Renal cortex interstitium (tissue), 11 donors: Measurements from ENCODE around the gene ULK4. TPM values are rescaled to one million over a fixed set of nuclear protein-coding genes. Genes with fewer than 3 reads are reported as not detected.

Source experiments
- DNase-seq, 11 donors: peaks; one replicate each; pipeline ENCODE4 v3.0.0-alpha.2; 2013; ENCODE audit warnings: low read depth in 9 of 11, low spot score in 4 of 11; ENCODE audit errors: extremely low read depth in 1 of 11
- polyA plus RNA-seq, 3 donors: library from polyadenylated mRNA; unstranded; fragments of 120-200 nt; gene quantifications; one replicate each; pipeline ENCODE4 v1.2.1, GENCODE V29; 2013; ENCODE audit not compliant: insufficient read length in 3 of 3

ULK4 gene
- polyA plus RNA-seq, 3 donors: 4.1 to 6.1 (median 5.5) TPM

DNA sequence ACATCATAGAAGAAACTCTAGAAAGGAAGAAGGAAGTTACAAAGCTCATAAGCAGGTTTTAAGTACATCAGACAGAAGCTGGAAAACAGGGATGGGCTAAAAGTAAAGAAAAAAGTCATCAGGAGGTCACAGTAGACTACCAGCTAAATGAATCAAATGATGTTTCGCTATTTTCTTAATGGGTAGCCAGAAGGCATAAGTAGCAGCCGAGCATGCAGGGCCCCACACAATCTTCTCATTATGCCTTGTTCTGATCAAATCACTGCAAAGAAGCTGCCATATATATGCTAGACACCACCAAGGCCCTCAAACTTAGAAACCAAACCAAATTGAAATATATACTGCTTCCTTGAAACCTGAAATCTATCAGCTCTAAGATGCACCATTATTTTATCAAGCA, 349.1 kb downstream of the ULK4 start:
- DNase-seq: no peak

DNA sequence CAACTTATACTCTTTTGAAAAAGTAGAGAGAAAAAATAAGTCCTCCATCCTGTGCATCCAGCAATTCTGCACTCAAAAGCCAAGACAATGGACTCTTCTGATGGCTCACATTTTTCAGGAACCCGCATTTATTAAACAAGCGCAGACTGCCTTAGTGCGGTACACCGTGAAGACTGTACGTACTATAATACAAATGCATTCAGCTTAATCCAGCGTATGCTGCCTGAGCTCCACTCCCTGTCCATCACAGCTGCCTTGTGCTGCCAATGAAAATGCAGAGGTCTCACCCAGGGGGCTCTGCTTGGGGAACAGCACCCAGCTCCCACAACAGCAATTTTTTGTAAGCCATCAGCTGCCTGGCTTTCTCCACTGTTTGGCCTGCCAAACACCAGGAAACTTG, 350.9 kb downstream of the ULK4 start:
- DNase-seq: no peak

DNA sequence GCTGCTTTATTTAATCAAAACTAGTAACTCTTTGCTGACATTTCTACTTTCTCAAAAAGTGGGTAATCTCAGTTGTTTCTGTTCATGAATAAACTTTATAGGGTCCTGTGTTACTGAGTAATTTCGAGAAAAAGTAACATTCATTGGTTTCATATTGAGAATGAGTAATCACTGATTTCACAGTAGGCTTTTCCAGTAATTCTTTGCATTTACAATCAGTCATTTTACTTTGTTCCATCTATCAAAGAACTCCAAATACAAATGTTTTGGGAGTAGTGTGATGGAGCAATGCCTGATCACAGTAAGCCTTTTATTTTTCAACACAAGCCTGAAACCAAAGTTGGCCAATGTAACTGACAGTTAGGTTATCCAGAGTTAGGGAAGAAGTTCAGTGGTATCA, 353.6 kb downstream of the ULK4 start:
- no peak for DNase-seq

DNA sequence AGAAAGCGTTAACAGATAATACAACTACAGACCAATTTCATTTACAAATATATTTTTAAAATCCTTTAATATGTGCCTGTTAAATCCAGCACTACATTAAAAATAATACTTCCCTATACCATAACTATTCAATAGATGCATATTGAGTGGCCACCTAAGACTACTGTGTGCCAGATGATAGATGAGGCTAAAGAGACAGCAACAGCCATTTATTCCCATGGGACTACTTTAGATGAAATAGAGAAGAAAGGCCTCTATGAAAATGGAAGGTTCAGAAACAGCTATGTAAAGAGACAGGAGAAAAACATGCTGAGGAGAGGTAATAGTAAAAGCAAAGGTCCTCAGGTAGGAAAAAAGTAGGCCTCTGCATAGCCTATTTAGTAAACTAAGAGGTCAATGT, 358.1 kb downstream of the ULK4 start:
- no peak for DNase-seq

DNA sequence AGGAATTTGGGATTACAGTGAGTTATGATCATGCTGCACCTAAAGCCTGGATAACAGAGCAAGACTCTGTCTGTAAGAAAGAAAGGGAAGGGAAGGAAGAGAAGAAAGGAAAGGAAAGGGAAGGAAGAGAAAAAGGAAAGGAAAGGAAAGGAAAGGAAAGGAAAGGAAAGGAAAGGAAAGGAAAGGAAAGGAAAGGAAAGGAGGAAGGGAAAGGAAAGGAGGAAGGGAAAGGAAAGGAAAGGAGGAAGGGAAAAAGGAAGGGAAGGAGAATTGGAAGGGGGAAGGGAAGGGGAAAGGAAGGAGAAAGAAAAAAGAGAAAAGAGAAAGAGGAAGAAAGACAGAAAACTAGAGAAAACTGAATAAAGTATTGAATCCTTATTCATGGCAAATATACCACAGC, 359.8 kb downstream of the ULK4 start:
- no peak for DNase-seq

DNA sequence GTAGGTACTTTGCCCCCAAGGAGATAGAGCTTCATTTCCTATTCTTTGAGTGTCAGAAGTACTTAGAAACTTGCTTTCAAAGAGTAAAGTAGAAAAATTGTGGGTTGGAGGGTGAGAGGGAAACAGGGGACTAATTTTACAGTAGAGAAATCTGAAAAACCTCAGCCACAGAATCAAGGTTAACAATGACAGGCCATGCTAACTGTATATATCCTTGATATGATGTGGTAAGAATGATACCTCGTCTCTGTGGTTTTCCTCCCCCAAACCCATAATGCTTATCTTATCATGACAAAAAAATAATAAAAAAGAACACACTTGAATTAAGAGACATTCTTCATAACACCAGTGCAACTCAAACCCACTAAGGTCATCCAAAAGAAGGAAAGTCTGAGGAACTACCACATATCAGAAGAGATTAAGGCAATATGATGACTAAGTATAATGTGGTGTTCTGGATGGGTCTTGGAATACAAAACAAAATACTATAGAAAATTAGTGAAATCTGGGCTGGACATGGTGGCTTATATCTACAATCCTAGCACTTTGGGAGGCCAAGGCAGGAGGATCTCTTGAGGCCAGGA, 360.4 kb downstream of the ULK4 start:
- DNase-seq: no peak

DNA sequence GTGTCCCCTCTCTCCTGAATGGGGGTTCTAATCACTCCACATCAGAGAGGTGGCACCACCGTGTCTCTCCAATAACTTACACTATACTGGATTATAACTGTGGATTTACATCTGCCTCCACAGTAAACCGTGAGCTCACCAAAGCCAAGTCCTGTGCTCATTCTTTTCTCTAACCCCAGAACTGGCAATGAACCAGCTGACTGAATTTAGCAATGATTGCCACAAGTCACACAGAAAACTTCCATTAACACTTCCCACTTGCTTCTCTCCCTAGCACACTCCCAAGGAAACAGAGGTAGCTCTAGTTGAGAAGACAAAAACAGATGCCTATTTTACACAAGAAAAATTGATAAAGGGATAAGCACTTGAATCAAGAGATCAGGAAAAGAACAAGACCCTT, 361.3 kb downstream of the ULK4 start:
- no peak for DNase-seq

DNA sequence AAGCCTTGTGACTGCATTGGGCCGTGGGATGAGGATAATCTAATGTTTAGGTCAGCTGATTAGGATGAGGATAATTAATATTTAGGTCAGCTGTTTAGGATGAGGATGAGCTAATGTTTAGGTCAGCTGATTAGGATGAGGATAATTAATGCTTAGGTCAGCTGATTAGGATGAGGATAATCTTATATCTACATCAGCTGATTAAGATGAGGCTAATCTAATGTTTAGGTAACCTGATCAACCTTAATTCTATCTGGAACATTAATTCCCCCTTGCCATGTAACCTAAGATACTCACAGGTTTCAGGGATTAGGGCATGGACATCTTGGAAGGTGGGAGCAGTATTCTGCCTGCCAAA, 362.8 kb downstream of the ULK4 start:
- no peak for DNase-seq

DNA sequence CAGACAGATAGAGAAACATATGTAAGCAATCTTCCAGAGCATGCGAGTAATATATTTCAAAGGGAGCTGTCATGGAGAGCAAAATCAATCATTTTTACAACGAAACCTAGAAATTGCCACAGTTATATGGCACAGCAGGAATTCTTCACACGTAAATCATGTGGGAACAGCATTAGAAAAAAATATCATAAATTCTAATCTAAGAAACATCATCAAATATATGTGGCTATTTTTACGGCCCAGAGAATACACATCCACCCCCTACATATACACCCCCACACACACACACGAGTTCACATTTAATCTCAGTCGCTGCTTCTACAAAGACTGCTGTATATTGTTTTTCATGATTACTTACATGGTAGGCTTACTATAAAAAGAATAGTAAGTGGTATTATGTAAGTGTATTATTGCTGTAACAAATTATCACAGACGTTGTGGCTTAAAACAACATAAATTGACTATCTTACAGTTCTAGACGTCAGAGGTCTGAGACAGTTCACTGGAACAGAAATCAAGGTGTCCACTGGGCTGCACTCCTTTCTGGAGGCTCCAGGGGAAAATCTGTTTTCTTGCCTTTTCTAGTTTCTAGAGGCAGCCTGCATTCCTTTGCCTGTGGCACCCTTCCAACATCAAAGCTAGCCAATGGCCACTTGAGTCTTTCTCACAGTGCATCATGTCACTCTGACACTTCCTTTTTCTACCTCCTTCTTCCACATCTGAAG, 363.3 kb downstream of the ULK4 start:
- DNase-seq: peak; percentile 13 to 62 (median 39)

DNA sequence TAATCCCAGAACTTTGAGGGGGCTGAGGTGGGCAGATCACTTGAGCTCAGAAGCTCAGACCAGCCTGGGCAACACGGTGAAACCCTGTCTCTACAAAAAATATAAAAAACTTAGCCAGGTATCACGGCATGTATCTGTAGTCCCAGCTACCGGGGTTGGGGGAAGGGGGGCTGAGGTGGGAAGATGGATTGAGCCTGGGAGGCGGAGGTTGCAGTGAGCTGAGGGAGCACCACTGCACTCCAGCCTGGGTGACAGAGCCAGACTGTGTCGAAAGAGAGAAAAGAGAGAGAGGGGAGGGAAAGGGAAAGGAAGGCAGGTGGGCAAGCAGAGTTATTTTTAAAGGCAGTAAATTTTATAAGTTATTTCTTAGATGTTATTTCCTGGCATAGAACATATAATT, 368.1 kb downstream of the ULK4 start:
- no peak for DNase-seq

DNA sequence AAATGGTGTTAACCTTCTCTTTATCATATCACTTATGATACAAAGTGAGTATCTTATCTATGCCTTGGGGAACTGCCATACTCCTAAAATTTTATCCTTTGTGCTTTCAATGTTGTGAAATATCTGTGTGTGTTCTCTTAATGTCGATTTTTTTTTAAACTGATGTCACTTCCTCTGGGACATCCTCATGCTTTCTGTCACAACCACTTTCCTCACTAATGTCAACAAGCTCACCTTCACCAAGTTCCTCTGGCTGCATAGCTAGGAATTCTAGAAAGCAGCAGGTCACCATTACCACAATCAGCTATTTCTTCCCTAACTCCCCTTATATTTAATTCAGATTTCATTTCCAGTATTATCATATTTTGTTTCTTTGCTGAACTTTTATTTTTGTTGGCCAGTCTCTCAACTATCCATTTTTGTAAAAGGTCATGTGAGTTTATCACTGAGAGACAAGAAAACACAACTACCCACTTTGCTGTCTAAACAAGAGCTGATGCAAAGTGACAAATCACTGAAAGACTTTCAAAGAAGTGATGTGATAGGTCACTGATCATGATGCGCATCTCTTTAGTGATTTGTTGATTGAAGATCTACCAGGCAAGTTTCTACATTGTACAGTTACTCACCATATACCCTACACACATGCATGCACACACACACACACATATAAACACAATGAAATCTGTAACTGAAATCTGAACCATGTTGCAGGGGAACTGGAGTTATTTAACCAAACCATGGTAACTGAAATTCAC, 369.0 kb downstream of the ULK4 start:
- no peak for DNase-seq

DNA sequence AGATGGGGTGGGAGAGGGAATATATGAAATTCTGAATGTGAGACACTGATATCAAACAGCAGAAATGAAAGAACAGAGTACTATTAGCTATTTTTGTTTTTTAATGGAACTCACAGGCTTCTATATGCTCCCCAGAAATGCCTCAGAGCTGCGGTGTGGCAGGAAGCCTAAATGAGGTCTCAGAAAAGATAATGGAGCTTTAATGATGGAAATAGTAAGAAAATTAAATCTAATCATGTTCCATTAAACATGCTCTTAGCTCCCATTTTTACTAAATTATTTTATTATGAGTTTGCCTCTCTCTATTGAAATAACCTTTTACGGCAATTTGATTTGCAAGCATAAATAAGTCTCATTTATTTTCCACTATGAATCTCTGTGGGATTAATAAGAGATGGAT, 378.9 kb downstream of the ULK4 start:
- DNase-seq: no peak

DNA sequence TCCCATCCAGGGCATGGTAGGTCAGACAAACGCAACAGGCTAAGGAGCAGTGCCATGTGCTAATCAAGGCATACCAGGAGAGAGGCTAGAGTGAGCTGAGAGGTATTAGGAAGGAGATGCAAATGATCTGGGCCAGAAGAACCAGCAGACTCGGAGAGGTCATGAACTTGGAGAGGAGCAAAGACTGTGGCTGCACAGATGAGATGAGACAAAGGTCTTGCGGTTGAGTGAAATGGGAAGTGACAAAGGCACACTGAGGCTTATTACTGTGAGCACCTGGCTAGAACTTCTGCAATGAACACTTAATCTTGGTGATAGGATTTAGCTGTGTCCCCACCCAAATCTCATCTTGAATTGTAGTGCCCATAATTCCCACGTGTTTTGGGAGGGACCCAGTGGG, 380.2 kb downstream of the ULK4 start:
- DNase-seq: no peak

DNA sequence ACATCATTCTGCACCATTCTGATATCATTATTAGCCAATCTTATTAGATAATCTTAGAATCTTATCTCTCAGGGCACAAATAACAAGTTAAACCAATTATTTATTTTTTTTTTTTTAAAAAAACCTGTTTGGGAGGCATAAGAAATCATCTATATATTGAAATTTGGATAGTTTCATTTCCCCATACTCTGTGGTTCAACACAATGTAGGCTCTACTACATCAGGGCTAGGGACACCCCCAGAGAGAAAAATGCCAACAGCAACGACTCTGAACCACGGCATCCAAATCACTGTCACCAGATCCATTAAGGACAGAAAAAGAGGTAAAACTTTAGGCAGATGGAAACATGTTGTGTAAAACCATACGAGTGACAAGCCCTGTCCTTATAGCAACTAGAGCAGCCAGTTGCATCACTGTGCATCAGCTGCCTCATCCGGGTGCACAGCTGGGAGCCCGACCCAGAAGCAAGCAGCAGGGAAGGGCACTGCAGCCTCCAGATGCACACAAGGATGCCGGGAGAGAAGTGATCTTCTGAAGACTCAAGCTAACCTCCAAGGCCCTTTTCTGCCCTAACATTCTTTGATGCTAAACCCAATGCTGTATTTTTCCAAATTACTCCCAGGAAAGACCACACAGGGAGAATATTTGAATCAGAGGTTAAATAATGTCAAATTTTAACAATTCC, 381.5 kb downstream of the ULK4 start:
- DNase-seq: no peak

DNA sequence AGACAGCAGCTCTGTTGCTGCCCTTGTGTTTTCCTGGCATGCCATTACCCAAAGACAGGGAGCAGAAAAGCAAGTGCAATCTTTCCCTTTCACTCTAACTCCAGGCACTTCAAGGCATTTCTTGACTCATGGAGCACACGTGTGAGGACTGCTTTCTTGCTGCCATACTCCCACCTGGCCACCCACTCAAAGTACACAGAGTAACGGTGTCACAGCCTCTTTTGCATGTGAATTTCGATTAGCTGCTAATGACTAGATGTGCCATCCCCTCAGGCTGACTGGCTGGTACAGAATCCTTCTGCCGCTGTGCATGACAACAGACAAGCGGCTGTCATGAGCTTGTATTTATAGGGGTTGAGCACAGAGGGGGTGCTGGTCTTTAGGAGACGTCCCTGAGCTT, 382.0 kb downstream of the ULK4 start:
- no peak for DNase-seq

DNA sequence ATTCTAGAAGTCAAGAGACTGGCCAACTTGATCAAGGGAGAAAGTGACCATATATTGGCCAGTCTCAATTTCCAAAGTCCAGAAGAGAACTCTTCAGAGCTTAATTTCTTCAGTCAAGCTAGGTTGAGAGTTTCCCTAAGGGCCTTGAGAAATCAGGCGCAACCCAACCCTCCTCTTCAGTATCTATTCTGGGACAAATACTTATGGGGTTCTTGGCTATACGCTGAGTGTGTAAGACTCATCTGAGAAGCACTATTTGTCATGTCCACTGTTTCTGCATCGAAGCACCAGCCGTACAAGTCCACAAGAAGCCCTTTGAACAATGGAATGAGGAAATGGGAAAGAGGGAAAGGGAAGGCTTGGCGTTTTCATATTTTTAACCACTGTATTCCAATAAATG, 383.1 kb downstream of the ULK4 start:
- no peak for DNase-seq

DNA sequence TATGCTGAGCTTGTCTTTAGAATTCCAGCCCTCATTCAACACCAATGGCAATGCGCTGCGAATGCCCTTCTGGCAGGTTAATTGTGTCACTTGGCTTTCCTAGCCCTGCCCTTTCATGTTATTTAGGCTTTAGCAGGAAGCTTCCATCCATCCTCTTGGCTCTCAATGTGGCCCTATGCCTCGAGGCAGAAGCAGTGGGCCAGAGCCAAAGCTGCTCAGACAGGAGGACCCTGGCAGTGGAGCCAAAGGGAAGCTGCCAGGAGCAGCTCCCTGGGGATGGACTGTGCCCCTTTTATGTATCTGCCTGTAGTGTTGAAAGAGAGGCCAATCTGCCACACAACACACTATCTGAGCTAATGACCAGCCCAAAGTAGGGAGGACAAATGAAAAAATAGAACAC, 386.2 kb downstream of the ULK4 start:
- no peak for DNase-seq

DNA sequence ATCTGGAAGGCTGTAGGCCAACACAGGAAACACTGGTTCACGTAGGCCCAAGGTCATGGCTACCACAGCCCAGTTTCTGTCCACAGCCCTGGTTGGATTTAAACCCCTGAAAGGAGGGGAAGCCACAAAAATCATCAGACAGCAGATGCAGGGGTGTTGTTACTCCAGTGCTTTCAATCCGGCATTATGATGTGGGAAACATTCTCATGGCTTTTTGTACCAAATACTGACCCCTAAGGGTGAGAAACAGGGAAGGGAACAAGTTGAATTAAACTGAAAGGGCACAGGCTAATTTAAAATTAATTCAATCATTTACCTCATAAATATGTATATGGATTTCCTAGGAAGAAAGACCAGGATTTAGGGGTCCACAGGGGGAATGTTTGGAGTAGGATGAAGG, 387.0 kb downstream of the ULK4 start:
- no peak for DNase-seq

DNA sequence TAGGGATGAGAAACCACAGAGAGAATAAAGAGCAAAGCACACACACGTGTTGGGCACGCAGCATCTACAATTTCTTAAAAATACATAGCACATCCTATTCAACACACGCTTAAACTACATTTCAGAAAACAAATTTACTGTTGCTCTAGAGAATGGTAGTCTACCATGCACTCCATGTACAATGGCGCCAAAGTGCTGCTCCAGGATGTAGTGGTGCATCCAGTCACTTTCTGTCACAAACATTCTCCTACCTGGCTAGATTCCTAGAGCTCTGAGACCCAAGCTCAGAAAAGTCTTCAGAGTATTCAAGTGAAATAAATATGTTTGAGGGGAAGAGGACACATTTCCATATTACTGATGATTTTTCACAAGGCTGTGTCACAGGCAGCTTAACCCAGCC, 388.3 kb downstream of the ULK4 start:
- no peak for DNase-seq

DNA sequence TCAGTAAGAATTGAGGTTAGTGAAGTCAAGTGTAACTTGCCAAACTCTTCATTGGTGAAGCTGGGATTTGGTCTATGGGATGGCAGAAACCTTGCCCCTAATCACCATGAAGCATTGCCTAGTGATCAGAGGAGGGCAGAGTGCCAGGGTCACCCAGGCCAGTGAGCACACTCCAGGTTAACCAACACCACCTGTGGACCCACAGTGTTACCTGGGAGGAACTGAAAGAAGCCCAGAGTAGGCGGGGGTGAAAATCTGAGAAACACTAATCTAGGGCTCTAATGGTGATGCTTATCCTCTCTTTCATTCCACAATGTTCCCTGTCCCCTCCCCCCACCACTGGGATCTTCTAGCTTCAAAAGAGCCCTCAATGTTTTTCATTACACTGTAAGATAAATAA, 389.8 kb downstream of the ULK4 start:
- DNase-seq: no peak
